Body of pancreas (tissue), 4 donors: ENCODE measurements around the gene HSD3B7. TPM values are rescaled to one million over a fixed set of nuclear protein-coding genes. Genes with fewer than 3 reads are reported as not detected.

Source experiments
- ATAC-seq: fragments of 150-250 bp; one replicate; pipeline ENCODE4 v1.9.1; 2016
- DNase-seq, 4 donors: peaks; one replicate each; pipeline ENCODE4 v3.0.0-alpha.2; 2019
- H3K27ac ChIP-seq, 4 donors: fragments of 200-600 bp; sonication (generic); 1 replicate in 3 of 4; 2 replicates in 1 of 4; pipeline versions ENCODE4 v1.5.1 to v1.6.1; 2016 to 2019; ENCODE audit warnings: mild to moderate bottlenecking in 1 of 4, mixed read lengths in 1 of 4, moderate library complexity in 1 of 4
- H3K27me3 ChIP-seq, 2 donors: fragments of 200-600 bp; sonication (generic); one replicate each; pipeline ENCODE4 v1.6.0; 2016; ENCODE audit warnings: mild to moderate bottlenecking in 1 of 2
- H3K36me3 ChIP-seq, 2 donors: fragments of 200-600 bp; sonication (generic); replicated peaks in 1 of 2; 2 replicates each; pipeline ENCODE4 v1.5.1; 2016; ENCODE audit warnings: low read depth in 2 of 2; ENCODE audit not compliant: insufficient read depth in 1 of 2
- H3K4me1 ChIP-seq: fragments of 200-600 bp; sonication (generic); one replicate; pipeline ENCODE4 v1.6.0; 2016
- H3K4me3 ChIP-seq, 2 donors: fragments of 200-600 bp; sonication (generic); 1 replicate in 1 of 2; 2 replicates in 1 of 2; pipeline ENCODE4 v1.5.1; 2016 to 2019
- H3K9me3 ChIP-seq, 3 donors: fragments of 200-600 bp; sonication (generic); 1 replicate in 2 of 3; 2 replicates in 1 of 3; pipeline ENCODE4 v1.5.1; 2016
- POLR2A ChIP-seq, 3 donors: fragments of 450-650 bp; IDR thresholded peaks; one replicate each; pipeline ENCODE4 v1.6.1; 2016; ENCODE audit warnings: antibody characterized with exemption in 3 of 3, mild to moderate bottlenecking in 2 of 3
- WGBS, 2 donors: methylation state at CpG; one replicate each; pipeline ENCODE4 v1.1.5; 2017; 5-methylcytosine and 5-hydroxymethylcytosine counted together
- intact Hi-C: fragments of 100-400 bp; cut with DNase I; formaldehyde crosslinking; loops from one replicate; pipeline ENCODE4 v1.15.1; 2023
- total RNA-seq, 2 donors: library from RNA; depleted of rRNA; stranded (reverse); fragments of >200 nt; gene quantifications; one replicate each; pipeline ENCODE4 v1.1.0, GENCODE V29; 2016
- TF ChIP-seq, protein P1 (sequence below), 7 experiments: fragments of 450-650 bp in 4 of 7; fragments of 200-600 bp in 3 of 7; sonication (generic) in 3 of 7; IDR thresholded peaks; one replicate each; pipeline ENCODE4 v1.5.1; 2016 to 2019; ENCODE audit warnings: antibody characterized with exemption in 7 of 7

HSD3B7 gene
- total RNA-seq, 2 donors from 2014 or later = 20.5 to 21.4 TPM

- Histone ChIP-seq H3K9me3 (no peaks in the 10 kb centered on the region), H3K4me1 (peaks cover 17% of the 10 kb centered on the region), H3K27me3 (no peaks in the 10 kb centered on the region), H3K27ac (no peak overlapping the region), H3K4me3 (no peak overlapping the region), H3K36me3 (peaks cover 0 to 2% of the 10 kb centered on the region in 2 donors)
- intact Hi-C loops = loop anchor here (10.0 kb wide), 2 partner anchors 155 to 875 kb away; no protein-coding TSS in a partner anchor
- TF ChIP-seq, protein P1, sequence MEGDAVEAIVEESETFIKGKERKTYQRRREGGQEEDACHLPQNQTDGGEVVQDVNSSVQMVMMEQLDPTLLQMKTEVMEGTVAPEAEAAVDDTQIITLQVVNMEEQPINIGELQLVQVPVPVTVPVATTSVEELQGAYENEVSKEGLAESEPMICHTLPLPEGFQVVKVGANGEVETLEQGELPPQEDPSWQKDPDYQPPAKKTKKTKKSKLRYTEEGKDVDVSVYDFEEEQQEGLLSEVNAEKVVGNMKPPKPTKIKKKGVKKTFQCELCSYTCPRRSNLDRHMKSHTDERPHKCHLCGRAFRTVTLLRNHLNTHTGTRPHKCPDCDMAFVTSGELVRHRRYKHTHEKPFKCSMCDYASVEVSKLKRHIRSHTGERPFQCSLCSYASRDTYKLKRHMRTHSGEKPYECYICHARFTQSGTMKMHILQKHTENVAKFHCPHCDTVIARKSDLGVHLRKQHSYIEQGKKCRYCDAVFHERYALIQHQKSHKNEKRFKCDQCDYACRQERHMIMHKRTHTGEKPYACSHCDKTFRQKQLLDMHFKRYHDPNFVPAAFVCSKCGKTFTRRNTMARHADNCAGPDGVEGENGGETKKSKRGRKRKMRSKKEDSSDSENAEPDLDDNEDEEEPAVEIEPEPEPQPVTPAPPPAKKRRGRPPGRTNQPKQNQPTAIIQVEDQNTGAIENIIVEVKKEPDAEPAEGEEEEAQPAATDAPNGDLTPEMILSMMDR (IDR thresholded peaks at IDR 0.05) = no peak
- no peak for TF ChIP-seq POLR2A (IDR thresholded peaks at IDR 0.05)
- no peak for DNase-seq
- WGBS, 2 donors = 71% methylated on average over 21 to 23 of the region's 23 CpGs
- no peak for ATAC-seq
Measured at GRCh38 chr16:30989469-30990047, 4.6 kb downstream of the HSD3B7 start.

- intact Hi-C loops = no loop called here
- Histone ChIP-seq H3K4me1 (peaks cover 17% of the 10 kb centered on the region), H3K27me3 (no peaks in the 10 kb centered on the region), H3K9me3 (no peaks in the 10 kb centered on the region), H3K36me3 (peaks cover 0 to 2% of the 10 kb centered on the region in 2 donors), H3K4me3 (no peak overlapping the region), H3K27ac (no peak overlapping the region)
- TF ChIP-seq, protein P1 (IDR thresholded peaks at IDR 0.05) = no peak
- TF ChIP-seq POLR2A (IDR thresholded peaks at IDR 0.05) = no peak
- 70% methylated on average over 12 of the region's 12 CpGs; no CpG with 5 or more reads in 1 of the 2 donors for WGBS, 2 donors
- DNase-seq = no peak
- no peak for ATAC-seq
Measured at GRCh38 chr16:30990105-30990504, 5.1 kb downstream of the HSD3B7 start.

- WGBS, 2 donors = 74% methylated on average over 5 of the region's 8 CpGs; no CpG with 5 or more reads in 1 of the 2 donors
- peaks cover 8% of the 10 kb centered on the region for H3K4me1 ChIP-seq
- no peak overlapping the region for H3K27ac ChIP-seq
- no peak for ATAC-seq
- H3K9me3 ChIP-seq = no peaks in the 10 kb centered on the region
- intact Hi-C loops = no loop called here
- peaks cover 0 to 2% of the 10 kb centered on the region in 2 donors for H3K36me3 ChIP-seq
- no peaks in the 10 kb centered on the region for H3K27me3 ChIP-seq
- TF ChIP-seq, protein P1 (IDR thresholded peaks at IDR 0.05) = no peak
- no peak for TF ChIP-seq POLR2A (IDR thresholded peaks at IDR 0.05)
- no peak overlapping the region for H3K4me3 ChIP-seq
- no peak for DNase-seq
Measured at GRCh38 chr16:30991052-30991451, 6.0 kb downstream of the HSD3B7 start.

DNA sequence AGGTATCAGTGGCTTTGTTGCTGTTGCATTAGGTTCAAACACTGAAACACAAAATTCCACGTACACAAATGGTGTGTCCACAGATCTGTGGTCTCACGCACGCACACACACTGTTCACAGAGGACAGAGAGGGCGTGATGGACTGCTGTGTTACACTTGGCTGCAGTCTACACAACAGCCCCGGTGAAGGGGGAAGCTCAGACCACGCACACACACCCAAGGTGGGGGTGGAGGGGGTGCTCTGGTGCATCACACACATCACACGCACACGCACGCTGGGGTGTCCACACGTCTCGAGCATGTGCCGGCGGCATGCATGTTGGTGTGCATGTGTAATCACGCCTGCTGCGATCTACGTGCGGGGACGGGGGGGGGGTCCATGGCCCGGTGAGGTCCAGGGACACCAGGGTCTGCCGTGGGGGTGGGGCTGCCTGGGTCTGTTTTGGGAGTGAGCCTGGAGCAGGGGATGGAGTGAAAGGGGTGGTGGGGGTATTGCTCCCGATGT, 7.3 kb downstream of the HSD3B7 start:
- Histone ChIP-seq H3K4me1 (peaks cover 9% of the 10 kb centered on the region), H3K27me3 (no peaks in the 10 kb centered on the region), H3K27ac (no peak overlapping the region), H3K4me3 (no peak overlapping the region), H3K9me3 (no peaks in the 10 kb centered on the region), H3K36me3 (peaks cover 0 to 2% of the 10 kb centered on the region in 2 donors)
- intact Hi-C loops = no loop called here
- TF ChIP-seq, protein P1 (IDR thresholded peaks at IDR 0.05) = no peak
- no peak for TF ChIP-seq POLR2A (IDR thresholded peaks at IDR 0.05)
- DNase-seq (no peak), ATAC-seq (no peak)
- WGBS, 2 donors = 62 to 77% methylated on average over 6 to 21 of the region's 21 CpGs
